Posterior vena cava (tissue), 2 donors: ENCODE results near the gene NRCAM. TPM values are rescaled to one million over a fixed set of nuclear protein-coding genes. Genes with fewer than 3 reads are reported as not detected.
"Not testable (repeated sequence)": the region's sequence is repeated elsewhere in the genome, so short reads cannot be mapped to it uniquely, and the experiment has no call there.

Experiments used
- DNase-seq: peaks from one replicate; pipeline ENCODE4 v3.0.0-alpha.2; 2020; ENCODE audit warnings: low spot score
- intact Hi-C, 2 donors: fragments of 100-400 bp; cut with DNase I; formaldehyde crosslinking; loops; one replicate each; pipeline versions ENCODE4 v1.14.1 to v1.14.2; 2022 to 2023
- long read RNA-seq, 2 donors: library from polyadenylated mRNA; unstranded; transcript quantifications; one replicate each; pipeline ENCODE4 v2.0.0, GENCODE V29; 2020 to 2021
- total RNA-seq, 2 donors: library from RNA; stranded (reverse); fragmentation: NEBNext Ultra II Directional; extraction: Animal tissue kit (Norgen Biotek cat#: 25700); gene quantifications; one replicate each; pipeline ENCODE4 v1.2.1, GENCODE V29; 2021
- donor health status: DM: yes; HTN: yes; CAD: no.
- donor health status: DM: yes; HTN: yes; CAD: no.

NRCAM gene
- 1 to 10 TPM; 1.5 to 1.7 TPM for total RNA-seq
- long read RNA-seq, donor 1, result 0 reads
- long read RNA-seq, donor 2, result 0 reads

- intact Hi-C loops, result loop anchor here in 1 of 2 donors (2.0 kb wide), 1 partner anchor 29 kb away; no protein-coding TSS in a partner anchor
Measured at GRCh38 chr7:108455998-108456677, at the start of gene NRCAM. Gene NRCAM (minus strand): TSS chr7:108456436. CDS start chr7:108240064, 216,372 bp downstream.

DNA sequence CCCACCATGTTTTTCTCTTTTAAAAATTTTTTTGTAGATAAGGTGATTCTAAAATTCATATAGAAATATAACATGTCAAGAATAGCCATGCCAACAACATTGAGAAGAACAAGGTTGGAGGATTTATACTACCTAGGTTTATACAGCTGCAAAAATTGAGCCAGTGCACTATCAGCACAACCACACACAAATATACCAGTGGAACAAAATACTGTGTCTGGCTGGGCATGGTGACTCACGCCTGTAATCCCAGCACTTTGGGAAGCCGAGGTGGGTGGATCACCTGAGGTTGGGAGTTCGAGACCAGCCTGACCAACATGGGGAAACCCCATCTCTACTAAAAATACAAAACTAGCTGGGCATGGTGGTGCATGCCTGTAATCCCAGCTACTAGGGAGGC lies 48.3 kb upstream of the NRCAM start:
- intact Hi-C loops, DNase-seq: not testable (repeated sequence)

More at GRCh38 chr7:108455998-108456677, at the start of gene NRCAM:
- no peak for DNase-seq

DNA sequence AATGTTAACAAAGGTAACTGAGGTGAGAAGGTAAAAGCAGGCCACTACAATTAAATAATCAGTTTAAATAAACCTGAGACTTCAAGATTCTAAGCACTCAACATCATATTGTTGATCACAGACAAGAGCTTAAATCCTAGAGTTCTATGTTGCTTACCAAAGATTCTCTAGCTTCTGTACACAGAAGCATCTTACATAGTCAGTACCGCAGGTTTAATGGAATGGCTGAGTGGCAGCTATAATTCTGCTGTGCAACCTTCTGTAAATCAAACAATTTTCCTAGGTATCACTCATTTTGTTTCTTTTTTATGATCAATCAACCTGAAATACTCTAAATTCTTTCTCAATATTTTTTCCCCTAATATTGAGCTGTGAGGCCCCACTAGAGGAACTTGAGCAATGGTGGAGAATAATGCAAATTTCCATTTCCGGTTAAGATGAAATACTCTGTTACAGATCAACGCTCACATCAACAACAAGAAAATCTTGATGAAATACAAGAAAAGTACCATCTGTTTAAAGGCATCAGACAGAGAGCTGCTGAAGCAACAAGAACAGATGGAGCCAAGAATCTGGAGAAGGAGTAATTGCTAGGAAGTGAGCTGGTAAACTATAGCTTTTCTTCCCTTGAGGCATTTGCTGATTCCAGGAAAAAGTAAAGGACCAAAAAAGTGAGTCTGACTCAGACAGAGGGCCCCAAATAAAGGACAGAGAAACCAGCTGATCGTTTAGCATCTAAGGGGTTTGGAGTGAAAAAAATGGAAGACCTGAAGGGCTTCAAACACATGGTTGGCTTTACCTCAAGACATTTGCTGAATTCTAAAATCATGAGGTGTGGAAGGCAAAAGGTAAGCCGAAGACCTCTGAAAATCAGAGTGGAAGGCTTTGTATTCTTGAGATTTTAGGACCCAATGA lies 47.1 kb upstream of the NRCAM start:
- no peak for DNase-seq
- intact Hi-C loops, result no loop called here

- intact Hi-C loops, result no loop called here
- DNase-seq, result no peak
Measured at GRCh38 chr7:108499566-108499965, 43.3 kb upstream of the NRCAM start.

- DNase-seq, result no peak
- intact Hi-C loops, result no loop called here
Measured at GRCh38 chr7:108498481-108498880, 42.2 kb upstream of the NRCAM start.

- intact Hi-C loops, result no loop called here
- no peak for DNase-seq
Measured at GRCh38 chr7:108497082-108497725, 41.0 kb upstream of the NRCAM start.

DNA sequence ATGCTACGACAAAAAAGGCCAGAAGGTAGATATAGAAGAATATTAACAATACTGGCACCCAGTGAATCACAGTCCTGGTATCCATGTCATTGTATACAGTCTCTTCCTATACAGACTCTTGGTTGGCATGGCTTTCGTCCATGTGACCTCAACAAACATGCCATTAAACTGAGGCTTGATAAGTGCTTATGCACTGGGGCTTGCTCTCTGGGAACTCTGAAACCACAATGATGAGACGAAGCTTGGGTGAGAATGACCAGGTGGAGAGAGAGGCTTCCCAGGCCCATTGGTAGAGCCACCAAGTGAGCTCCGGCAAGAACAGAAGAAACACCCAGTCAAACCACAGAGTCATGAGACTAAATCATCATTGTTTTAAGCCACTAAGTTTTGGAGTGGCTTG lies 36.5 kb upstream of the NRCAM start:
- intact Hi-C loops, result no loop called here
- no peak for DNase-seq

DNA sequence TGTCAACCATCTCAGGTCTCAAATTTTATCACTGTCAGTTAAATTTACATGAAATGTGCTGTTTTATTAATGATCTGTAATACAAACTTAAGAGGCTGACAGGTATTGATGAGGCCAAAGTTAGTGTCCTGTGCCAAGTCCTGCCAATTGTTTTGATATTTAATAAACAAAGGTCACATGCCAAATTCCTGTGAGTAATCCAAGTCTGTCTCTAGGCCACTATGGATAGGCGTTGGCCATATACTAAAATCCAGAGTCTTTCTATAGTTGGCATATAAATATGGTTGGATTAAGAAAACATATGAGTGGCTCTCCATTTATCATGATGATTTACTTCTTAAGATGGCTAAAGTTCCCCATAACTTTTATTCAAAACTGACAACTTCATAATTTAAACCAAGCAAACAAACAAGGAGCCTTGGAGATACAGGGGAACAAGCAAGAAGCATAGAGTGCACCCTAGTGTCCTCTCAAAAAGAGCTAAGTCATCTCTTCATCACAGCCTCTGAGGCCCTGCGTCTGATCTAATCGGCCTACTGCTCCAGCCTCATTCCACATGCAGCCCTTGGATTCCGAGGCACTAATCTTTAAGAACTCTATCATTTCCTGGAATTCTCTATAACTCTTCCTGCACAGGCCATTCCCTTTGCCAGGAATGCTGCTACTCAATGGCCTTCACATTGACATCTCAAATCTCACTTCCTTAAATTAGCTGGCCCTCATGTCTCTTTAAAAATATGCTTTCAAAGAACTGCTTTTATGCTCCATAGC lies 32.7 kb upstream of the NRCAM start:
- DNase-seq, result no peak
- intact Hi-C loops, result no loop called here

GRCh38 chr7:108487646-108488045 lies 31.4 kb upstream of the NRCAM start:
- intact Hi-C loops, result no loop called here
- DNase-seq, result no peak

DNA sequence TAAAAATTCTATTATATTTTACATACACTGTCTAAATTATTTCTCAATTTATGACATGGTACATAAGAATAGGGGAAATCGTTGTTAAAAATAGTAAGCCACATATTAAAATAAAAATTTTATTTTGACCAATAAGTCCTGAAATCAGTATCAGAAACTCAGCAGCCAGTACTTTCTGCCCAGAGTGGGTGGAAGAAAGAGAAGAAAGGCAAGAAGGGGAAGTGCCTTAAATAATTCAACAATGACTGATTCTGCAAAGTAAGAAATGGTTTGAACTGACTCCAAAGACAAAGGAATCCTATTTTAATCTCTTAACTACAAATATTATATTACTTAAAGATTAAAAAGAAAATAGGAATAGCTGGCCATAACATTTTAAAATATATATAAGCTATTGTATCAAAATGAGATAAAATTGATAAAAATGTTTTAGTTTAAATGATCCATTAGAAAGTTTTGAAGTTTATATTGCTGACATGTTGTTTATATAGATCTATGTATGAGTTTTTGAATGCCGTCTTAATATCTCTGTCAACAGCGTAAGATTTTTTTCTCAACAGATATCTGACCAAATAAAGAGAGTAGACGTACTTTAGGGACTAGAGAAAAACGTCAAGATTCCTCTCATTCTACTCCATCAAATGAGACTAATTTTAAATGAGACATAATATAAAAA lies 30.2 kb upstream of the NRCAM start:
- intact Hi-C loops, result no loop called here
- no peak for DNase-seq

DNA sequence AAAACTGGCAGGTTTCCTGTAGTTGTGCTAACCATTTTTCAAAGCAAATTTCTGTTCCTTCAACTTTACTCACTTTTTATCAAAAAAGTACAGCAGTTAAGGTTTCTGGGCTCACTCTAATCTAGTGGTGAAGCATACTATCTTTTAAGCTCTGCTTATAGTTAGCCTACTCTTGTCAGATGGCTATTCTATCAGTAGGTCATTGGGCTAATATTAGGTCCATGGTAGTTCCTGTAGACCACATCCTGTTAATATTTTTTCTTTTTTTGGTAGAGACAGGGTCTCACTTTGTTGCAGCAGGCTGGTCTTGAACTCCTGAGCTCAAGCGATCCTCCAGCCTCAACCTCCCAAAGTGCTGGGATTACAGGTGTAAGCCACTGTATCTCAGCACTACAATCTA lies 27.9 kb upstream of the NRCAM start:
- DNase-seq, result no peak
- intact Hi-C loops, result no loop called here

- no peak for DNase-seq
- intact Hi-C loops, result no loop called here
Measured at GRCh38 chr7:108480311-108480710, 24.1 kb upstream of the NRCAM start.

GRCh38 chr7:108479751-108480150 lies 23.5 kb upstream of the NRCAM start:
- intact Hi-C loops, result no loop called here
- DNase-seq, result no peak

DNA sequence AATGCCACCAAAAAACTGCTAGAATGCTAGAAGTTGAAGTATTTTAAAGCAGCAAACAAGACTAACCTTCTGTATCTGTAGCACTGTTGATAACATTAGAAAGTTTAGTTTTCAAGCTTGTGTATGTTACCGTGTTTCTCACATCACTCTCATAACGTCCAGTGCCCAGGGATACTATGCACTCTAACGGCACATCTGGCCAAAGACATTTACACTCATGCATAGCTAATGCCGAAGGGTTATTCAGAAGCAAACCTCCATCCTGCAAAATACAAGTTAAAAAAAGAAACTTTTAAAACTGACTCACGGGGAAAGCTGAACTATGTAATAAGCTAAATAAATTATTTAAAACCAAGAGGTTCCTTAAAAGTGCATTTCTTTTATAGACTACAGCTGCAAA lies 22.9 kb upstream of the NRCAM start:
- no peak for DNase-seq
- intact Hi-C loops, result no loop called here

GRCh38 chr7:108468246-108468645 lies 12.0 kb upstream of the NRCAM start:
- intact Hi-C loops, result no loop called here

GRCh38 chr7:108467391-108467790 lies 11.2 kb upstream of the NRCAM start:
- intact Hi-C loops, result no loop called here
- DNase-seq, result no peak

More at GRCh38 chr7:108468246-108468645, 12.0 kb upstream of the NRCAM start:
- DNase-seq, result no peak

DNA sequence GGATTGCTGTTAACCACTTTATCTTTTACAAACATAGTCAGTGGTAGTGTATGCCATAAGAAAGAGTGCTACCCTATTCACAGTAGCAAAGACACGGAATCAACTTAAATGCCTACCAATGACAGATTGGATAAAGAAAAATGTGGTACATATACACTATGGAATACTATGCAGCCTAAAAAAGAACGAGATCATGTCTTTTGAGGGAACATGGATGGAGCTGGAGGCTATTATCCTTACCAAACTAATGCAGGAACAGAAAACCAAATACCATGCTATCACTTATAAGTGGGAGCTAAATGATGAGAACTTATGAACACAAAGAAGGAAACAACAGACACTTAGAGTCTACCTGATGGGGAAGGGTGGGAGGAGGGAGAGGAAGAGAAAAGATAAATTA lies 10.1 kb upstream of the NRCAM start:
- intact Hi-C loops, DNase-seq: not testable (repeated sequence)

DNA sequence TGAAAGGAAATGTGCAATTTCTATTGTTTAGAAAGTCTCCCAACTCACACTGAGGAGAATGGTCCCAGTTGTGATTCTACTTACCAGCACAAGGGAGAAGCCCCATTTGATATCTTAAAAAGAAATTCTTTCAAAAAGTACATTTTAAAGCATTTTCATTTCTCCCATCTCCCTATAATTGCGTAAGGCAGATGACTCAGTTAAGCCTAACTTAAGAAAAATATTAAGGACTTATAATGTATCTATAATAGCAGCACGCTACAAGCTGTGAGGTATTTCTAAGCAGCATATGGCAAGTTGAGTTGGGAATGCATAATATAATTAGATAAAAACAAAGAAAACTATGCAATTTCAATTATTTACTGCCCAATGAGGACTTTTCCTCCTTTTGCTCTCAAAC lies 8.5 kb upstream of the NRCAM start:
- no peak for DNase-seq
- intact Hi-C loops, result no loop called here

DNA sequence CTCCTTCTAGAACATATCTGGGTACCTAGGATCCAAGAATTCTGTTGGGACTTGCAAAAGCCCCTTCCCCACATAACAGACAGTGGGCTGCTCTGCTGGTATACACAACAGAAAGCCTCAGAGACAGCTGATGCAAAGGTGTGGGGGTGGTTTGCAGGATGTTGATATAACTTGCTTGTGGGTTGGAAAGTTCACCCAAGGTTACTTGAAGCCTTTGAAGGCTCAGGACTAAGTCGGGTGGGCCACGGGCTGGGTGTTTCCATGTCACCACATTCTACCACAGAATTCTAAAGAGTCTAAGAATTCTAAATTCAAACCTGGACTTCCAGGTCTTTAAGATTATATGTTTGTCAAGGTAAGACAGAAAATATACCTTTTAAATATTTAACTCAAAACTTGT lies 7.4 kb upstream of the NRCAM start:
- DNase-seq, result no peak
- intact Hi-C loops, result no loop called here
